Stomach (tissue), 4 donors: Measurements from ENCODE around the gene ADGRL3.

ENCODE experiments used
- CTCF ChIP-seq, 7 experiments: fragments of 450-650 bp in 4 of 7; fragments of 200-600 bp in 3 of 7; sonication (generic) in 3 of 7; IDR thresholded peaks; one replicate each; pipeline ENCODE4 v1.5.1; 2016 to 2019; ENCODE audit warnings: antibody characterized with exemption in 7 of 7, control low read depth in 2 of 7, mild to moderate bottlenecking in 1 of 7
- EP300 ChIP-seq: sonication (generic); formaldehyde crosslinking; IDR thresholded peaks from one replicate; pipeline ENCODE4 v1.6.1; 2017; ENCODE audit warnings: antibody characterized with exemption

- TF ChIP-seq EP300 (no peak), CTCF (IDR thresholded peaks at IDR 0.05) (no peak)
Measured at GRCh38 chr4:61739887-61740286, 539.8 kb downstream of the ADGRL3 start.
